Measurements from ENCODE around the gene SCGN.

Gene SCGN

GRCh38 chr6:25619217-25619616, 32.8 kb upstream of the SCGN start:
- FAIRE-seq (no peak), DNase-seq (ENCODE audit: insufficient read length, low spot score) (no peak)
- 0 out of 2 replicates have a peak, but pooled peaks have one; percentile 9 for TF ChIP-seq SPI1 (IDR thresholded peaks at IDR 0.05; ENCODE audit: low read depth, low read length)
- no peak for TF ChIP-seq POLR2A (IDR thresholded peaks at IDR 0.05; ENCODE audit: low read depth, low read length)

GRCh38 chr6:25620391-25620790, 31.6 kb upstream of the SCGN start:
- TF ChIP-seq SPI1 (IDR thresholded peaks at IDR 0.05; ENCODE audit: low read depth, low read length) (no peak), TAF1 (IDR thresholded peaks at IDR 0.05; ENCODE audit: low read depth, low read length) (no peak), PAX5 (IDR thresholded peaks at IDR 0.05; ENCODE audit: insufficient read depth, low read length, severe bottlenecking) (no peak)
- DNase-seq (ENCODE audit: insufficient read length, low spot score) (no peak), FAIRE-seq (no peak)

GRCh38 chr6:25623065-25623464, 28.9 kb upstream of the SCGN start:
- FAIRE-seq, result no peak
- DNase-seq (ENCODE audit: insufficient read length, low spot score), result no peak
- TF ChIP-seq TAF1 (IDR thresholded peaks at IDR 0.05; ENCODE audit: low read depth, low read length) (no peak), SPI1 (IDR thresholded peaks at IDR 0.05; ENCODE audit: low read depth, low read length) (no peak), POU2F2 (IDR thresholded peaks at IDR 0.05; ENCODE audit: low read depth, low read length) (no peak), POLR2AphosphoS5 (IDR thresholded peaks at IDR 0.05; ENCODE audit: low read depth, low read length) (no peak), PAX5 (IDR thresholded peaks at IDR 0.05; ENCODE audit: insufficient read depth, low read length, severe bottlenecking) (no peak), POLR2A (IDR thresholded peaks at IDR 0.05; ENCODE audit: low read depth, low read length) (no peak)

- no peak for FAIRE-seq
- DNase-seq (ENCODE audit: insufficient read length, low spot score), result no peak
- TF ChIP-seq POLR2A (IDR thresholded peaks at IDR 0.05; ENCODE audit: low read depth, low read length), result no peak
Measured at GRCh38 chr6:25623879-25624278, 28.1 kb upstream of the SCGN start.

- DNase-seq (ENCODE audit: insufficient read length, low spot score) (no peak), FAIRE-seq (no peak)
- TF ChIP-seq POLR2A (IDR thresholded peaks at IDR 0.05; ENCODE audit: low read depth, low read length), result no peak
- no peak for TF ChIP-seq SPI1 (IDR thresholded peaks at IDR 0.05; ENCODE audit: low read depth, low read length)
- no peak for TF ChIP-seq TAF1 (IDR thresholded peaks at IDR 0.05; ENCODE audit: low read depth, low read length)
- TF ChIP-seq POU2F2 (IDR thresholded peaks at IDR 0.05; ENCODE audit: low read depth, low read length), result no peak
- TF ChIP-seq PAX5 (IDR thresholded peaks at IDR 0.05; ENCODE audit: insufficient read depth, low read length, severe bottlenecking), result no peak
- TF ChIP-seq POLR2AphosphoS5 (IDR thresholded peaks at IDR 0.05; ENCODE audit: low read depth, low read length), result no peak
Measured at GRCh38 chr6:25627001-25627400, 25.0 kb upstream of the SCGN start.

GRCh38 chr6:25628471-25629197, 23.4 kb upstream of the SCGN start:
- no peak for FAIRE-seq
- TF ChIP-seq PAX5 (IDR thresholded peaks at IDR 0.05; ENCODE audit: insufficient read depth, low read length, severe bottlenecking), result no peak
- no peak for TF ChIP-seq TAF1 (IDR thresholded peaks at IDR 0.05; ENCODE audit: low read depth, low read length)
- TF ChIP-seq POLR2AphosphoS5 (IDR thresholded peaks at IDR 0.05; ENCODE audit: low read depth, low read length), result no peak
- DNase-seq (ENCODE audit: insufficient read length, low spot score), result no peak

- no peak for TF ChIP-seq SPI1 (IDR thresholded peaks at IDR 0.05; ENCODE audit: low read depth, low read length)
- TF ChIP-seq PAX5 (IDR thresholded peaks at IDR 0.05; ENCODE audit: insufficient read depth, low read length, severe bottlenecking), result no peak
- no peak for TF ChIP-seq POLR2A (IDR thresholded peaks at IDR 0.05; ENCODE audit: low read depth, low read length)
- TF ChIP-seq POLR2AphosphoS5 (IDR thresholded peaks at IDR 0.05; ENCODE audit: low read depth, low read length), result no peak
- no peak for TF ChIP-seq POU2F2 (IDR thresholded peaks at IDR 0.05; ENCODE audit: low read depth, low read length)
- TF ChIP-seq TAF1 (IDR thresholded peaks at IDR 0.05; ENCODE audit: low read depth, low read length), result no peak
- no peak for DNase-seq (ENCODE audit: insufficient read length, low spot score)
- FAIRE-seq, result no peak
Measured at GRCh38 chr6:25629198-25629576, 22.8 kb upstream of the SCGN start.

GRCh38 chr6:25630508-25631278, 21.3 kb upstream of the SCGN start:
- FAIRE-seq, result no peak
- DNase-seq (ENCODE audit: insufficient read length, low spot score), result no peak
- no peak for TF ChIP-seq POLR2AphosphoS5 (IDR thresholded peaks at IDR 0.05; ENCODE audit: low read depth, low read length)
- no peak for TF ChIP-seq POU2F2 (IDR thresholded peaks at IDR 0.05; ENCODE audit: low read depth, low read length)
- no peak for TF ChIP-seq TAF1 (IDR thresholded peaks at IDR 0.05; ENCODE audit: low read depth, low read length)
- no peak for TF ChIP-seq SPI1 (IDR thresholded peaks at IDR 0.05; ENCODE audit: low read depth, low read length)
- no peak for TF ChIP-seq POLR2A (IDR thresholded peaks at IDR 0.05; ENCODE audit: low read depth, low read length)
- no peak for TF ChIP-seq PAX5 (IDR thresholded peaks at IDR 0.05; ENCODE audit: insufficient read depth, low read length, severe bottlenecking)

- no peak for DNase-seq (ENCODE audit: insufficient read length, low spot score)
- TF ChIP-seq POLR2AphosphoS5 (IDR thresholded peaks at IDR 0.05; ENCODE audit: low read depth, low read length) (no peak), TAF1 (IDR thresholded peaks at IDR 0.05; ENCODE audit: low read depth, low read length) (no peak), PAX5 (IDR thresholded peaks at IDR 0.05; ENCODE audit: insufficient read depth, low read length, severe bottlenecking) (no peak)
- FAIRE-seq, result no peak
Measured at GRCh38 chr6:25635886-25636317, 16.1 kb upstream of the SCGN start.

- FAIRE-seq (no peak), DNase-seq (ENCODE audit: insufficient read length, low spot score) (no peak)
Measured at GRCh38 chr6:25637211-25637610, 14.8 kb upstream of the SCGN start.

More at GRCh38 chr6:25637211-25637610, 14.8 kb upstream of the SCGN start:
- TF ChIP-seq PAX5 (IDR thresholded peaks at IDR 0.05; ENCODE audit: insufficient read depth, low read length, severe bottlenecking) (no peak), POLR2AphosphoS5 (IDR thresholded peaks at IDR 0.05; ENCODE audit: low read depth, low read length) (no peak), POLR2A (IDR thresholded peaks at IDR 0.05; ENCODE audit: low read depth, low read length) (no peak), POU2F2 (IDR thresholded peaks at IDR 0.05; ENCODE audit: low read depth, low read length) (no peak), TAF1 (IDR thresholded peaks at IDR 0.05; ENCODE audit: low read depth, low read length) (no peak), SPI1 (IDR thresholded peaks at IDR 0.05; ENCODE audit: low read depth, low read length) (no peak)

Measured in GM12891 (cell line).